Measurements from ENCODE around the gene ZFPL1. TPM values are rescaled to one million over a fixed set of nuclear protein-coding genes. Genes with fewer than 3 reads are reported as not detected.

ZFPL1 gene
- total RNA-seq = 10 to 100 TPM; 45.8 to 72.3 (median 54.8) TPM

DNA sequence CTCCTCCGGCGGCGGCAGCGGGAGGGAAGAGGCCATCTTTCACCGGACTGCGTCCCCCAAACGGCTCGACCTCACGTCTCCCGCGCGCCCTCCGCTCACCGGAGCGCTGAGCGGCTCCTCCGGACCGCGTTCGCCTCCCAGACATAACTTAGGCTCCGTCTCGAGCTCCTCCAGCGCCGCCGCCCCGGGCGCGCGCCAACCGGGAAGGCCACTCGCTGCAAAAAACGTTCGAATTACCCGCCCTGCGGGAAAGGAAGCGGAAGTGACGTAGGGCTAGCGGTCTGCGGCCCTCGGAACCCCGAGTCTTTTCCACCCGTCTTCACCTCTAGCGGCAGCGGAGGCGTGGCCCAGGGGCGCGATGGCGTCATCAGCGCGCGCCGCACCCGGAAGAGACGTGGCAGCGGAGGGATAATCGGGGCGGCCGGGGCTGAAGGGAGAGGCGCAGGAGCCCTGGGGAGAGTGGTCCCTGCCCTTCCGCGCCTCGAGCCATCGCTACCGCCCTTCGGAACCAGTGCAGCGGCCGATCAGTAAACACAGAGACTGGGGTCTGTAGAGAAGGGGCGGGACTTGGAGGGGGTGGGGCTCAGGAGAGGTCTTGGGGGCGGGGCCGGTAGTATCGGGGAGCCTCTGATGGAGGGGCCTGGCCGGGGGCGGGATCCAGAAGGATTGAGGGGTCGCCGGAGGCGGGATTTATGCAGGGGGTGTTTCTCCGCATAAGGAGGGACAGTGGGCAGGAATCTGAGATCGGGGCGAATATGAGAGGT, at the start of gene ZFPL1, which contains the start of gene CDCA5:
TSS of gene ZFPL1 (plus strand) at position 389 of the 764 bp plus-strand sequence. CDS start 477 bp downstream, outside the sequence.
TSS of gene CDCA5 (minus strand) at position 207 of the 764 bp plus-strand sequence. CDS start at position 145, 62 bp downstream.
- H3K4me3 ChIP-seq (ENCODE audit: low read depth, poor library complexity, severe bottlenecking) = peak within 1 kb of the TSS; percentile 28
- intact Hi-C loops (cut with DNase I; ENCODE audit: low total_unique reads) = loop anchor here (10.0 kb wide), 1 partner anchor 69 kb away; the partner anchor contains the start of gene ARL2
- peak in 1 of 2 donors; percentile 39 for TF ChIP-seq POLR2A (IDR thresholded peaks at IDR 0.05)
- TF ChIP-seq CTCF (IDR thresholded peaks at IDR 0.05) = no peak
- DNase-seq (ENCODE audit: low spot score in 2 of 2) = peak; percentile 93 to 99
- WGBS, 2 donors = 0 to 1% methylated on average over 53 to 67 of the region's 79 CpGs

- intact Hi-C loops (cut with DNase I; ENCODE audit: low total_unique reads) = no loop called here
- H3K4me3 ChIP-seq (ENCODE audit: low read depth, poor library complexity, severe bottlenecking) = no peak overlapping the region
- DNase-seq (ENCODE audit: low spot score in 2 of 2) = no peak
- WGBS, 2 donors = 95% methylated on average over 2 of the region's 2 CpGs
- no peak for TF ChIP-seq CTCF (IDR thresholded peaks at IDR 0.05)
- no peak for TF ChIP-seq POLR2A (IDR thresholded peaks at IDR 0.05)
Observed at GRCh38 chr11:65034423-65034822, 49.6 kb upstream of the ZFPL1 start.

DNA sequence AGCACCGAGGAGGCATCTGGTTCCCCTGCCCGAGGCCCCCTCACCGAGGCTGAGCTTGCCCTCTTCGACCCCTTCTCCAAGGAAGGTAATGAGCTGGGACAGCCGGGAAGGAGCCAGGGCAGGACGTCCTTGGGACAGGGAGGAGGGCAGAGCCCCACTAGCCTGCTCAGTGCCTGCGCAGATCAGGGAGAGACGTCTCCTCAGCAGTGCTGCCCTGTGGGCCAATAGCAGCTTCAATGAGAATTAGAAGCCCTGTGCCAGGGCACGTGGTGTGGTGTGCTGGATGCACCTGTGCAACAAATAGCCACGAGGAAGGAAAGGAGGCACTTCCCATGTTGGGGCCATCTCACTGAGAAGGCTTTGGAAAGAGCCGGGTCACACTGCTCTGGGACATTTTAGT, 48.4 kb upstream of the ZFPL1 start:
- TF ChIP-seq POLR2A (IDR thresholded peaks at IDR 0.05) (no peak), CTCF (IDR thresholded peaks at IDR 0.05) (no peak)
- intact Hi-C loops (cut with DNase I; ENCODE audit: low total_unique reads) = no loop called here
- DNase-seq (ENCODE audit: low spot score in 2 of 2) = no peak
- 74 to 88% methylated on average over 11 of the region's 11 CpGs for WGBS, 2 donors
- no peak overlapping the region for H3K4me3 ChIP-seq (ENCODE audit: low read depth, poor library complexity, severe bottlenecking)

- intact Hi-C loops (cut with DNase I; ENCODE audit: low total_unique reads) = no loop called here
- no peak overlapping the region for H3K4me3 ChIP-seq (ENCODE audit: low read depth, poor library complexity, severe bottlenecking)
- no peak for DNase-seq (ENCODE audit: low spot score in 2 of 2)
- WGBS, 2 donors = 81 to 84% methylated on average over 6 of the region's 6 CpGs
- no peak for TF ChIP-seq POLR2A (IDR thresholded peaks at IDR 0.05)
- TF ChIP-seq CTCF (IDR thresholded peaks at IDR 0.05) = no peak
Observed at GRCh38 chr11:65036931-65037330, 47.1 kb upstream of the ZFPL1 start.

GRCh38 chr11:65040520-65040846, 43.5 kb upstream of the ZFPL1 start:
- H3K4me3 ChIP-seq (ENCODE audit: low read depth, poor library complexity, severe bottlenecking) = peak overlapping the region; percentile 64
- intact Hi-C loops (cut with DNase I; ENCODE audit: low total_unique reads) = no loop called here
- WGBS, 2 donors = 9 to 17% methylated on average over 7 of the region's 7 CpGs
- TF ChIP-seq CTCF (IDR thresholded peaks at IDR 0.05) (no peak), POLR2A (IDR thresholded peaks at IDR 0.05) (no peak)
- DNase-seq (ENCODE audit: low spot score in 2 of 2) = no peak
